ENCODE data around the gene CNTNAP4.

DNA sequence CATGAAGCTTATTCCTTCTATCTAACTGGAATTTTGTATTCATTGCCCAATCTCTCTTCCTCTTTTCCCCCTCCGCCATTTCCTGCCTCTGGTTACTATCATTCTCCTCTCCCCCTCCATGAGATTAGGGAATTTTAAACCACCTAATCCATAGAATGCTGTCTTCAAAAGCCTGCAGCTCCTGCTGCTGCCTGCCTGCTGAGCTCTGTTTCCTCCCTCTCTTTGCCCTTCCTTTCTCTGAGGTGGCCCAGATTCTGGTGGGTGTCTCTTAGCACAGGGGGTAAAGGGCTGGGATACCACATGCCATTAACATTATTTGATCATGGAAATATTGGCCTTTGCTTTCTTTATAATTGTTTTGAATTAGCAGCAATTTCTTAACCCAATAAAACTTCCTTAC is 241.6 kb downstream of the CNTNAP4 start:
- TF ChIP-seq OSR1 (CRISPR knock-in tag; IDR thresholded peaks at IDR 0.05) = no peak
- TF ChIP-seq BACH2 (CRISPR knock-in tag; IDR thresholded peaks at IDR 0.05; ENCODE audit: borderline replicate concordance) = no peak
- TF ChIP-seq SNAI2 (CRISPR knock-in tag; IDR thresholded peaks at IDR 0.05) = no peak
- no peak for TF ChIP-seq RARB (CRISPR knock-in tag; IDR thresholded peaks at IDR 0.05)
- TF ChIP-seq ESRRG (CRISPR knock-in tag; IDR thresholded peaks at IDR 0.05) = no peak
- no peak for TF ChIP-seq ARNTL (CRISPR knock-in tag; IDR thresholded peaks at IDR 0.05; ENCODE audit: borderline replicate concordance, low read depth)

All from SK-N-SH treated with all-trans-retinoic acid at 6 μM for 48 hours (cell line).